ENCODE data around the gene AMN. TPM values are rescaled to one million over a fixed set of nuclear protein-coding genes. Genes with fewer than 3 reads are reported as not detected.

AMN gene
- total and polyA plus RNA-seq, 2 experiments from 2014 or later = 0.69 to 1.2 TPM

DNA sequence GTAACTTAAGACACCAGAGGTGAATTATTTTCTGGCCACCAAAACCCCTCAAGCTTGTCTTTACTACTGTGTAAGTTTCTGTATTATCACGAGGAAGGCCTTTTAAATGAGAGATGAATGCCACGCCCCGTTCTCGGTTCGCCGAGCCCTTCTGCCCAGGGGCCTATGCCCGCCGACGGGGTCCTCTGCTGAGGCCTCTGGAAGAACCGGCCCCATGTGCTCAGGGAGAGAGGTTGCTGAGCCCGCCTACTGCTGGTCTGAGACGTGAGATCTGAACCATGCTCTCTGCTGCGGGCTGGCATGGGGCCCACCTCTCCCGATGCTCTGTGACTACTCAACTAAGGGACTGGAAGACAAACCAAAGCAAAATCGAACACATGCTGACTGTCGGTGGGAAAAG, 21.0 kb downstream of the AMN start:
- no peaks in the 10 kb centered on the region for H3F3A ChIP-seq (replicated peaks; ENCODE audit: low read depth)
- no peaks in the 10 kb centered on the region for H3K4me1 ChIP-seq (ENCODE audit: insufficient read depth)
- H3K9me3 Mint-ChIP-seq = no peaks in the 10 kb centered on the region
- peaks cover 56% of the 10 kb centered on the region for H3K36me3 Mint-ChIP-seq (ENCODE audit: low read depth)
- H3K4me2 ChIP-seq = no peak overlapping the region
- H3K36me3 ChIP-seq (ENCODE audit: insufficient read depth) = peaks cover 17% of the 10 kb centered on the region; the same call in 1 of the 2 replicates
- no peak overlapping the region for H3K4me3 ChIP-seq
- H3K27ac ChIP-seq (ENCODE audit: low read depth) = no peak overlapping the region
- no peak overlapping the region for H3K4me3 Mint-ChIP-seq
- DNase-seq (ENCODE audit: low spot score) (no peak), ATAC-seq (no peak)
- H3K27me3 Mint-ChIP-seq (ENCODE audit: insufficient read depth, low read depth, poor library complexity) = peaks cover 11% of the 10 kb centered on the region
- H4K20me1 ChIP-seq (replicated peaks; ENCODE audit: insufficient read depth) = peaks cover 5% of the 10 kb centered on the region; the same call in 1 of the 2 replicates
- no peaks in the 10 kb centered on the region for H3K79me2 ChIP-seq (replicated peaks; ENCODE audit: insufficient read depth)
- H2AFZ ChIP-seq = no peak overlapping the region
- H3K9me2 ChIP-seq (ENCODE audit: insufficient read depth) = no peaks in the 10 kb centered on the region
- H3K27me3 ChIP-seq (ENCODE audit: insufficient read depth) = no peaks in the 10 kb centered on the region
- H3K27ac Mint-ChIP-seq = no peak overlapping the region
- H3K4me1 Mint-ChIP-seq = no peaks in the 10 kb centered on the region
- no peak for TF ChIP-seq POLR2AphosphoS5 (IDR thresholded peaks at IDR 0.05; ENCODE audit: low read depth)
- TF ChIP-seq, protein P1, sequence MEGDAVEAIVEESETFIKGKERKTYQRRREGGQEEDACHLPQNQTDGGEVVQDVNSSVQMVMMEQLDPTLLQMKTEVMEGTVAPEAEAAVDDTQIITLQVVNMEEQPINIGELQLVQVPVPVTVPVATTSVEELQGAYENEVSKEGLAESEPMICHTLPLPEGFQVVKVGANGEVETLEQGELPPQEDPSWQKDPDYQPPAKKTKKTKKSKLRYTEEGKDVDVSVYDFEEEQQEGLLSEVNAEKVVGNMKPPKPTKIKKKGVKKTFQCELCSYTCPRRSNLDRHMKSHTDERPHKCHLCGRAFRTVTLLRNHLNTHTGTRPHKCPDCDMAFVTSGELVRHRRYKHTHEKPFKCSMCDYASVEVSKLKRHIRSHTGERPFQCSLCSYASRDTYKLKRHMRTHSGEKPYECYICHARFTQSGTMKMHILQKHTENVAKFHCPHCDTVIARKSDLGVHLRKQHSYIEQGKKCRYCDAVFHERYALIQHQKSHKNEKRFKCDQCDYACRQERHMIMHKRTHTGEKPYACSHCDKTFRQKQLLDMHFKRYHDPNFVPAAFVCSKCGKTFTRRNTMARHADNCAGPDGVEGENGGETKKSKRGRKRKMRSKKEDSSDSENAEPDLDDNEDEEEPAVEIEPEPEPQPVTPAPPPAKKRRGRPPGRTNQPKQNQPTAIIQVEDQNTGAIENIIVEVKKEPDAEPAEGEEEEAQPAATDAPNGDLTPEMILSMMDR (conservative IDR thresholded peaks at IDR 0.05; ENCODE audit: low read depth in 2 of 2) = no peak

DNA sequence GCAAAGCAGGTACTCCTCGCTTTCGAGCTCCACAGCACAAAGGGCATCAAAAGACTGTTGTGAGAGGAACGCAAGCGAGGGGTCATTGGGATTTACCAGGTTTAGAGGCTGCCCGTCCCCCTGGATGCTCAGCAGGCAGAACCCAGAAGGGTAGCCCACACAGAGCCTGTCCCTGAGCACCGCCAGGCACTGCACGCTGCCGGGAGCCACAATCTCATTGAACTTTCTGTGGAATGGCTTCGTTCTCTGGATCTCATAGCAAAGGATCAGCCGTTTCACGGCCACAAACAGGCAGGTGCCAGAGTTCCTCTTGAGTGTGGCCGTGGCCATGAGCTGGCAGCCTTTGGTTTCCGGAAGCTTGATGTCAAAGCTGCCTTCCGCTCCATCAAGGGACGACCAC, 21.5 kb downstream of the AMN start:
- Mint-ChIP-seq H3K36me3 (ENCODE audit: low read depth) (peaks cover 60% of the 10 kb centered on the region), H3K27ac (no peak overlapping the region)
- H4K20me1 ChIP-seq (replicated peaks; ENCODE audit: insufficient read depth) = peaks cover 5% of the 10 kb centered on the region; the same call in 1 of the 2 replicates

More for the DNA sequence above, 21.5 kb downstream of the AMN start:
- H3K4me1 Mint-ChIP-seq = no peaks in the 10 kb centered on the region
- H3K4me3 Mint-ChIP-seq = no peak overlapping the region
- Histone ChIP-seq H3K9me2 (ENCODE audit: insufficient read depth) (no peaks in the 10 kb centered on the region), H3K4me3 (no peak overlapping the region), H3K4me2 (no peak overlapping the region), H3K4me1 (ENCODE audit: insufficient read depth) (no peaks in the 10 kb centered on the region), H3K27me3 (ENCODE audit: insufficient read depth) (no peaks in the 10 kb centered on the region), H3K27ac (ENCODE audit: low read depth) (no peak overlapping the region), H3K36me3 (ENCODE audit: insufficient read depth) (peaks cover 17% of the 10 kb centered on the region; the same call in 1 of the 2 replicates), H3F3A (replicated peaks; ENCODE audit: low read depth) (no peaks in the 10 kb centered on the region), H3K79me2 (replicated peaks; ENCODE audit: insufficient read depth) (no peaks in the 10 kb centered on the region), H2AFZ (no peak overlapping the region)
- TF ChIP-seq EZH2phosphoT487 (IDR thresholded peaks at IDR 0.05; ENCODE audit: unreplicated experiment) (no peak), ZNF114 (CRISPR knock-in tag; IDR thresholded peaks at IDR 0.05) (no peak)
- TF ChIP-seq, protein P2, sequence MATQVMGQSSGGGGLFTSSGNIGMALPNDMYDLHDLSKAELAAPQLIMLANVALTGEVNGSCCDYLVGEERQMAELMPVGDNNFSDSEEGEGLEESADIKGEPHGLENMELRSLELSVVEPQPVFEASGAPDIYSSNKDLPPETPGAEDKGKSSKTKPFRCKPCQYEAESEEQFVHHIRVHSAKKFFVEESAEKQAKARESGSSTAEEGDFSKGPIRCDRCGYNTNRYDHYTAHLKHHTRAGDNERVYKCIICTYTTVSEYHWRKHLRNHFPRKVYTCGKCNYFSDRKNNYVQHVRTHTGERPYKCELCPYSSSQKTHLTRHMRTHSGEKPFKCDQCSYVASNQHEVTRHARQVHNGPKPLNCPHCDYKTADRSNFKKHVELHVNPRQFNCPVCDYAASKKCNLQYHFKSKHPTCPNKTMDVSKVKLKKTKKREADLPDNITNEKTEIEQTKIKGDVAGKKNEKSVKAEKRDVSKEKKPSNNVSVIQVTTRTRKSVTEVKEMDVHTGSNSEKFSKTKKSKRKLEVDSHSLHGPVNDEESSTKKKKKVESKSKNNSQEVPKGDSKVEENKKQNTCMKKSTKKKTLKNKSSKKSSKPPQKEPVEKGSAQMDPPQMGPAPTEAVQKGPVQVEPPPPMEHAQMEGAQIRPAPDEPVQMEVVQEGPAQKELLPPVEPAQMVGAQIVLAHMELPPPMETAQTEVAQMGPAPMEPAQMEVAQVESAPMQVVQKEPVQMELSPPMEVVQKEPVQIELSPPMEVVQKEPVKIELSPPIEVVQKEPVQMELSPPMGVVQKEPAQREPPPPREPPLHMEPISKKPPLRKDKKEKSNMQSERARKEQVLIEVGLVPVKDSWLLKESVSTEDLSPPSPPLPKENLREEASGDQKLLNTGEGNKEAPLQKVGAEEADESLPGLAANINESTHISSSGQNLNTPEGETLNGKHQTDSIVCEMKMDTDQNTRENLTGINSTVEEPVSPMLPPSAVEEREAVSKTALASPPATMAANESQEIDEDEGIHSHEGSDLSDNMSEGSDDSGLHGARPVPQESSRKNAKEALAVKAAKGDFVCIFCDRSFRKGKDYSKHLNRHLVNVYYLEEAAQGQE (IDR thresholded peaks at IDR 0.05; ENCODE audit: unreplicated experiment) = no peak
- TF ChIP-seq, protein P3, sequence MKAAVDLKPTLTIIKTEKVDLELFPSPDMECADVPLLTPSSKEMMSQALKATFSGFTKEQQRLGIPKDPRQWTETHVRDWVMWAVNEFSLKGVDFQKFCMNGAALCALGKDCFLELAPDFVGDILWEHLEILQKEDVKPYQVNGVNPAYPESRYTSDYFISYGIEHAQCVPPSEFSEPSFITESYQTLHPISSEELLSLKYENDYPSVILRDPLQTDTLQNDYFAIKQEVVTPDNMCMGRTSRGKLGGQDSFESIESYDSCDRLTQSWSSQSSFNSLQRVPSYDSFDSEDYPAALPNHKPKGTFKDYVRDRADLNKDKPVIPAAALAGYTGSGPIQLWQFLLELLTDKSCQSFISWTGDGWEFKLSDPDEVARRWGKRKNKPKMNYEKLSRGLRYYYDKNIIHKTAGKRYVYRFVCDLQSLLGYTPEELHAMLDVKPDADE (IDR thresholded peaks at IDR 0.05) = no peak
- no peak for ATAC-seq
- H3K27me3 Mint-ChIP-seq (ENCODE audit: insufficient read depth, low read depth, poor library complexity) = peaks cover 11% of the 10 kb centered on the region
- no peaks in the 10 kb centered on the region for H3K9me3 Mint-ChIP-seq
- no peak for DNase-seq (ENCODE audit: low spot score)

All from GM23338 (cell line).